Stimulated activated CD4-positive, alpha-beta T cell treated with anti-CD3 and anti-CD28 coated beads, Interleukin-4, amount 100 ng/mL, for 1 hour (primary cell): ENCODE data around the gene NUP50.

ENCODE experiments used
- DNase-seq: peaks from one replicate; pipeline ENCODE4 v3.0.0-alpha.2; 2020

The NUP50 gene

DNA sequence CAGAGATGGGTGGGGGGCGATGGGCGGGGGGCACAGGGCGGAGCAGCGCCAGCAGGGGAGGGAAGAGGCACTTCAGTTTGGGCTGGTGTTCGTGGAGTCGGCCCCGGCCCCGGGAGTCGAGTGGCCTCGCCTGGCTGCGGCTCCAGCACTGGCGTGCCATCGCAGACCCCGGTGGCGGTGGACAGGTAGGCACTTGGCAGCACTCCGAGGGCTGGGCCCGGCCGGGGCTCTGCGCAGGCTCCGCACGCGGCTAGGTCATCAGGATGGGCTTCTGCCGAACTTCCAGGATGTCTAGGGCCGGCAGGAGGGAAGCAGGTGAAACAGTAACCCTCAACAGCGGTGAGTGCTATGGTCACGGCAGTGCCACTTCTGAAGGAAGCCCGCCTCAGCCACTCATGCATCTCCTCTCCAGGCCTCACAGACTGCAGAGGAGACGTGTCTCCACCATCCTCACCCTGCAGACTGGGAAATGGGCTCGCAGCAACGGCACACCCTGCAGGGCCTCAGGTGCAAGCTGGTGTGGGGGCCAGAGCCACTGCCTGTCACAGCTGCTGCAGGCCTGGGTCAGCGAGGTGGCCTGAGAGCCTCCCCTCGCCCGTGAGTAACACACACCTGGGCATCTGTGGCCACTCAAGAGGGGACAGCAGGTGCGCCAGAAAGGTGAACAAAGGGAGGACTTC is 33.3 kb downstream of the NUP50 start:
- DNase-seq: no peak

DNA sequence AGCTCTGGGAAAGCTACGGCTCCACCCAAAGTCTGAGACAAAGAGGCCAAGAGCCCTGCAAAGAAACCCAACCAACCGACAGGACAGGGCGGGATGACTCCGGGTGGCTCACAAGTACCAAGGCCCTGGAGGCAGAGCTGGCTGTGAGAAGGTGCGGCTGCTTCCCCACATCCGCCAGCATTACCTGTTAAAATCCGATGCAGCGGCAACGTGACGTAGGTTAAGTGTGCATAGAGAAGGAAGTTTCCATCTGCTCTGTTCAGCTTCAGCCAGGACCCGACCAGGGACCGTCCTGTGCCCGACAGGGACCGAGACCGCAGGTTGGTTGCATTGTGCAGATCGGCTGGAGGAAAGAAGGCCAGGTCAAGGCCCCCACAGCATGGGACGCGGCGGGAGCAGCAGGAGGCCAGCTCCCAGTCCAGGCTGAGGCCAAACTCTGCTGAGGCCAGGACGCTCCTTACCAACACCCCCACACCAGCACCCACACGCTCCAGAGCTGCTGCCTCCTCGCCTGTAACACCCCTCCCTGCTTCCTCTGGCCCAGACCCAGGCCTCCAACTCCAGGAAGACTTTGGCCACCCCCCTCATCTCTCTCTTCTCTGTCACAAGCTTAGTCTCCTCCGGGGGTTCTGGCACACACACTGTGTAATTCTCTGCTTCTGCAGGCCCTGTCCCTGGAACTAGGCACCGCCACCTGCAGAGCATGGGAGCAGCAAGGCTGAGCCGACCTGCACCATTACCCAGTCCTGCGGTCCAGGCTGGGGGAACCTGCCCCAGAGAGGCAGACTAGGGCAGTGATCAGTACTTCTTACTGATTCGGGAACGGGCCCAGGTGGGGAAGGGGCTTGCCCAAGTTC is 34.1 kb downstream of the NUP50 start:
- no peak for DNase-seq

DNA sequence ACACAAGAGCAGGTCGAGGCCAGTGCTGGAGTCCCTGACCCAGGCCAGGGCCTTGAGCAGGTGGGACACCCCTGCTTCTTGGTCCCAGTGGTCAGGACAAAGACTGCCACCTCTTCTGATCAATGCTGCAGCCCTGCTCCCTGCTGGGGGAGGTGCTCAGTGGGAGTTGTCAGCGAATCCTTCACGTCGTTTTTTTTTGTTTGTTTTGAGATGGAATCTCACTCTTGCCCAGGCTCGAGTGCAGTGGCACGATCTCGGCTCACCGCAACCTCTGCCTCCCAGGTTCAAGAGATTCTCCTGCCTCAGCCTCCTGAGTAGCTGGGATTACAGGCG is 34.7 kb downstream of the NUP50 start:
- no peak for DNase-seq

DNA sequence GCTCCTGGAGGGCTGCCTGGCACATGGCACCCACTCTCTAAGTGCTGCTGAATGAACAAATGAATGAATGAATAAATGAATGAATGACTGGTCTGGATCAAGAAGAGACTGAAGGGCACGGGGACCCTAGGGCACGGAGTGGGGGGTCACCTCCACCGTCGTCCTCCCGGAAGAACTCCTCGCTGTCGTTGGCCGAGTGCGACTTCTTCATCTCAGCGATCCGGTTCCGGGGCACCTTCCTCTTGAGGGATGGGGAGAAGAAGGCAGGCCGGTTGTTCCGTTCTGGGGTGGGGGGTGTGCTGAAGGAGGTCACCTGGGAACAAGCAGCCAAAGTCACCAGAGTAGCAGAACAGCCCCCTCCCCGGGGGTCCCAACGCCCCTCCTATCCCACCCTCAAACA is 36.0 kb downstream of the NUP50 start:
- DNase-seq: no peak

DNA sequence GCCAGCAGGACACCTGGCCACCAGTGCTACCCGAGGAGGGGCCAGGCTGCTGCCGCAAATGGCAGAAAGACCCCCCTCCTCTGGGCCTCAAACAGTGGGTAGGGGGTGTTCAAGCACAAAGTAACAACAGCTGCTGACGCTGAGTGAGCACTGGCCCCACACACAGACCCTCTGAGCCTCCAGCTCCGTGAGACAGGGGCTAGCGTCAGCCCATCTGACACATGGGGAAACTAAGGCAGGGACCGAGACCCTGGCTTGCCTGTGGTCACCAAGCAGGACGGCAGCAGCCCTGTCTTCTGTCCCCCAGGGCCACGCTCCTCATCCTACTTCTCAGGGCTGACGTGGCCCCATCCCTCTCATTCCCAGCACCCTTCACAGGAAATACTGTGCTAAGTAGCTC is 36.5 kb downstream of the NUP50 start:
- DNase-seq: no peak

DNA sequence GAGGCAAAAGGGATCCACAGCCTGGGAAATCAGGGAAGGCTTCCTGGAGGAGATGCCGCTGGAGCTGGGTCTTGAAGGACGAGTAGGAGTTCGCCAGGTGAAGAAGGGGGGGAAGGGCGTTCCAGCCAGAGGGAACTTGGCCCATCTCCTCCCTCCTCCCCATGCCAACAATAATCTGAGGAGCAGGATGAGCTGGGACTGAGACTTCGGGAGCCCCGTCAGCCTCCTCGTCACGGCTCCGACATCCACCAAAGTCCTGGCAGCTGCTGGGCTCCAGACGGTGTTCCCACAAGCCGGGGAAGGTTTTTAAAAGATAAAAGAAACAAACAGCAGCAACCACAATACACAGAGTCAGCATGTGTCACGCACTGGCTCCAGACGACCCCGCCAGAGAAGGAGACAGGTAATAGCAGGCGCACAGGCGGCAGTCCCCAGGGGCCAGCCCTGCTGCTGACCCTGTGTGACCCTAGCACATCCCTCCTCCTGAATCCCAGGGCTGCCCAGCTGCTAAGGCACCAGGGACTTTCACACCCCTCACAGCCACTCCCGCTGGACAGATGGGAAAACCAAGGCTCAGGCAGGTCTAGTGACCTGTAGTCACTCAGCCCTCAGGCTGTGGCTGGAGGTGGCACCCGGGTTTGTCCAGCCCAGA is 37.3 kb downstream of the NUP50 start:
- no peak for DNase-seq

DNA sequence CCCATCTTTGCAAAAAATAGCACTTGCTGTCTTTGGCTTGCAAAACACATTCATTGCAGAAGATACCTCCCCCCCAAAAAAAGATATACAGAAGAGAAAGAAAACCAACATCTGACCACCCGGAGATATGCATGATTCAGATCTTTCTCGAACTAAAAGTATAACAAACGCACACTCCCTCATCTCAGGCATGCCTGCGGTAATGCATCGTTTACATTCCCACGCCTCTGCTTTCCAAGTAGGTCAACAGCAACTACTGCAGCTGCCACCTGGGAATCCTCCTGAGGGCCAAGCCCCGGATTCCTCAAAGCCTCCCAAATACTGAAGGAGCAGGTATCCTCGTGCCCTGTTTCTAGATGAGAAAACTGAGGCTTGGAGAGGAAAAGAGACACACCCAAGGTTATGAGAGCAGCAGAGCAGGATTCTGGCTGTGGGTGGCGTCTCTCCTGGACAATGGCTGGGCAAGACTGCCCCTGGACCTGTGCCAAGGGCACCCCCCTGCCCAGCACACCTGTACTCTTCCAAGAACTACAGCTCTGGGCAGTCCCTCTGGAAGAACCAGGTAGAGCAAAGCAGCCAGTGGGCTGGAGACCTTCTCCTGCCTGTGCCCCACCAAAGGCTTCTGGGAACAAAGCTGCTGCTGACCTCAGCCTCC is 38.1 kb downstream of the NUP50 start:
- DNase-seq: no peak

DNA sequence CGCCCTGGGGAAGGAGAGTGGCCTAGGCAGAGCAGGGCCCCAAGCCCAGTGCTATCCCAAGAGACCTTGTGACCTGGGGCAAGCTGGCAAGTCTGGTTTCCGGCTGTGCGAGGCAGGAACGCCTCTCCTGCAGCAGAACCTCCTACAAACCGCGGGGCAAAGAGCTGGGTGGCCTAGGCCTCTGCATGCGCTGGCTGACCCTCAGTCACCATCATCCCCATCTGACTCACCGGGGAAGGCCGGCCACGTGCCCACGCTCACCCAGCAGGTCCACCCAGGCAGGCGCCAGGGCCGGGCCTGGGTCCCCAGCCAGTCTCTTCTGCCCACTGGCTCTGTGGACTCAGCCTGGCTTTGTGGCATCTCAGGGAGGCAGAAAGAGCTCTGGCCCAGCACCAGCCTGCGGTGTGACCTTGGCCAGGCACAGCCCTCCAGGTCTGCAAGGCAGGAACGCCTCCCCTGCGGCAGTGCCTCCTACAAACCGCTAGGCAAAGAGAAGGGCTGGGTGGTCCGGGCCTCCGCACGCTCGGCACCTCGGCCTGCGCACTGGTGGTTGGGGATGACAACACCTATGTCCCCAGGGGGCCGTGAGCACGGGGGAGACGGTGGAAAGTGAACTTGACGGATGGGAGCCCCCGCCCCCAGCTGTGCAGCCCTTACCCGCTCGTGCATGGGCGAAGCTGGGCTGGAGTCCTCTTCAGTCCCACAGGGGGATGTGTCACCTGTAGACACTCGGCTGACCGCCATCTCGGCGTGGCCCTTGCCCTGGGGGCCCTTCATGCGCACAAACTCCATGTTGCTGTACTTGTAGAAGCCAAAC is 38.8 kb downstream of the NUP50 start:
- DNase-seq: no peak

DNA sequence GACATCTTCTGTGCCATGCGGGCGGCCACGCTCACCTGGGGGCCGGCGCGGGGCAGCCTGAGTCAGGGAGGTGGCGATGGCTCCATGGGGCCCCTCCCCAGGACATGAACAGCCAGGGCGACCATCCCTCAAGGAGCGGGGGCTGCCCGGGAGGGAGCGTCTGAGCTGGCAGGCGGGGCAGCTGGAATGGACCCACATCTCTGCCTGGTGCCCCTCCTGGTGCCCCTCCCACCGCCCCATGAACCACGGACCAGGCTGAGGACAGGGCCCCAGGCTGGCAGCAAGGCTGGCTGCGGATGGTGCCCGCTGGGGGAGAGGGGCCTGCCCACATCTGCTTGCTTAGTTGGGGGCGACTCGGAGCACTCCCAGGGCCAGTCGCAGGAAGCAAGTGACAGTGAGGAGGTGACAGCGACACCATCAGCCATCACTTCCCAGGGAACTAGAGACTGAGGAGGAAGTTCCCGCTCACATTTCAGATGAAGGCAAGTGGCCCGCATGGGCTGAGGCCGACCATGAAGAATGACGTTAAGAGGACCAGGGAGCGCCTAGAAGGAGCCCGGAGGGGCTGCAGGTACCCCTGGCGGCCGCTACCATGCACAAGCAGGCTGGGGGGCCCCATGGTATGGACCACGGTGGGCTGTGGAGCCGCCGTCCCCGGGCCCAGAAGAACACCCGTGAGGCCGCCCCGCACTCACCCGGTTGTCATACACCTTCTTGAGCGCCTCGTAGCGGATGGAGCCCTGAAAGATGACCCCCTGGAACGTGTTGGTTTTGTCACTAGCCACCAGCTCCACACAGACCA is 39.6 kb downstream of the NUP50 start:
- DNase-seq: no peak

DNA sequence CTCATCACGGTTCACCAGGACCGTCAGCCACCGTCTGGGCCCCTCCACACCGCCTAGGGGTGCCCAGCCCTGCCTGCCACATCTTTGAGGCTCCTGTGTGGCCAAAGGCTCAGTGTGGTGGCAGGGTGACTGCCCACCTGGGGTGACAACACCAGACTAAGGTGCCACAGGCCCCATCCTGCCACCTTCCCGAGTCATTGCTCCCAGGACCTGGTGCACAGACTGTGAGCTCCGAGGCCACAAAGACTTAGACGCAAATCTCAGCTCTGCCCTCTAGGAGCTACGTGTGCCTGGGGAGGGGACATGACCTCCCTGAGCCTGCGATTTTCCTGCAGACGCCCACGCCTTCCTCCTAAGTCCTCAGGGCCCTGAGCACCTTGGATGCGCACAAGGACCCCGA is 40.5 kb downstream of the NUP50 start:
- no peak for DNase-seq

DNA sequence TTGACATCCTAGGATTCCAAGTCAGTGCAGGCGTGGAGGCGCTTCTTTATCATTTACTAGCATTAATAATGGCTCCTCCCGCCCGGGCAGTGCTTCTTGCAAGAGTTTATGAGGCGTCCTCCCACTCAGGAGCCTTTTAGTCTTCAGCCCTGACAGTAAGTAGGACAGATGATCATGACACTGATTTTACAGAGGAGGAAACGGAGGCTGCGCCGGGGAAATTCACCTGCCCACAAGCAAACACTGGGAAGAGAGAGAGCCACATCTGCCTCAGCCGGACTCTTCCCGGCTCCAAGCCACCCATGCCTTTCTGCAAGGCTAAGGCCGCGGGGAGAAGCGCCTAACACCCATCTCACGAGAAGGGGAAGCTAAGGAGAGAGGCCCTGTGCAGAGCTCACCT is 41.1 kb downstream of the NUP50 start:
- no peak for DNase-seq

DNA sequence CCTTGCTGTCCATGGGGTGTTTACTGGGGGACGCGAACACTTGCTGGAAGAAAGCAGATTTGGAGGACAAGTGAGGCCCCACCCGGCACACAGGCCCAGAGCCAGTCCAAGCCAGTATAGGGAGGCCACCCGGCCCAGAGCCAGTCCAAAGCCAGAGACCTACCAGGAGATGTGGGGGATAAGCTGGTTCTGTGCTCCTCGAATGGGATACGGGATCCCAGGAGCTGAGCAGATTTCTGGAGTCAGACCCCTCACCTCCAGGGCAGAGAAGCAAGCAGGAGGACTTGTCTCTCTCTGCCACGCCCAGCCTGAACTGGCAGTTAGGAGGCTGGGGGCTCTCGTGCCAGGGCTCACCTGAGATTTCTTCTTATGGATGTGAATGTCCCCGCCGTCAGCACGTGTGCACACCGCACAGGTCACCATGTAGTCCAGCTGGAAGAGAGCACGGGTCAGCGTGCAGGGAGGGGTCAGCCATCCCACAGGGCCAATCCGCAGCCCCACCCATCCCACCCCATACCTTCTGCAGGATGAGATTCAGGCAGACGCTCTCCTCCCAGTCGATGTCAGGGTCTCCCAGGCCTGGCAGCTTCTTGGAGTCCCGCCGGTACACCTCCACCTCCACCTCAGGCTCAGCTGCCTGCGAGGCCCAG is 41.7 kb downstream of the NUP50 start:
- DNase-seq: no peak

DNA sequence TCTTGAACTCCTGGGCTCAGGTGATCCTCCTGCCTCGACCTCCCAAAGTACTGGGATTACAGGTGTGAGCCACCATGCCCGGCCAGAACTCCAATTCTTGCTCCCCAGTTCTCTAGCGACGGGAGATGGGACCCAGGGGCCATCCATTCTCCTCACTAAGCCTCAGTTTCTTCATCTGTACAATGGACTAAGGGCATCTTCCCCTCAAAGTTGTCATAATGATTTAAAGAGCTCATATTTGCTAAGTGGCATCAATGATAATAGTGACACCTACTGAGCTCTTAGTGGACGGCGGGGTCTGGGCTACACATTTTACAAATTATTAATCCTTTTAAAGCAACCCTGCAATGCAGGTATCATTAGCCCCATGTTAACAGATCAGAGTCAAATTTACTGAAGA is 42.5 kb downstream of the NUP50 start:
- no peak for DNase-seq

DNA sequence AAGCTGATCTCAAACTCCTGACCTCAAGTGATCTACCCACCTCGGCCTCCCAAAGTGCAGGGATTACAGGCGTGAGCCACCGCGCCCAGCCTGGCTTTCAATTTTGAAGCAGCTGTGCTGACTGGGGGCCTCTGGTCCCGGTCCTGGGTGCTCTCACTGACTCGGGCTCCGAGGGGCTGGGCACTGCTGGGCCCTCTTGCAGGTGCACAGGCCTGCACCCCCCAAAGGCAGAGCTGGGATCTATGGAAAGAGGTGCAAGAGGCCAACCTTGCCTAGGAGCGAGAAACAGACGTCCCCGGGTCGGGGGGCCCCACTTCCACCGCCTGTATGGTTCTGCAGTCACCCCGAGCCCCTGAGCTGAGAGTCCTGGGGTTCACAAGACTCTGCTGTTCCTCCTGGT is 43.8 kb downstream of the NUP50 start:
- no peak for DNase-seq

DNA sequence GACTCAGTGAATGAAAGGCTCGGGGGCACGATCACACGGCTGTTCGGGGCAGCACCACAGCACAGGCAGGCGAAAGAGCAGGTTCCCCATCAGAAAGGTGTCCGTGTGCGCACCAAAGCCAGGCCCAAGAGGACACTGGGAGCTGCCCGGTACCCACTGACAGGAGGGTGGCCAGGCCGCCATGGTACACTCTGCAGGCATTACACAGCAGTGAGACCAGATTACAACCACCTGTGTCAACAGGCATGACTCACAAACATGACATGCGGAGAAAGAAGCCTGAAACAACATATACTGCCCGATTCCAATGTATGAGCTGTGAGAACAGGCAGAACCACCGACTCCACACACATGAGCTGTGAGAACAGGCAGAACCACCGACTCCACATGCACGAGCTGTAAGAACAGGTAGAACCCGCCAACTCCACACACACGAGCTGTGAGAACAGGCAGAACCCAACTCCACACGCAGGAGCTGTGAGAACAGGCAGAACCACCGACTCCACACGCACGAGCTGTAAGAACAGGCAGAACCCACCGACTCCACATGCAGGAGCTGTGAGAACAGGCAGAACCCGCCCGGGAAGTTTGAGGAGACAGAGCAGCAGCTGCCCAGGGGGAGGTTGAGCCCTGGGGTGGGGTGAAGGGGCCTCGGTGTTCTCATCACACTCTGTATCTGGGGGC is 44.4 kb downstream of the NUP50 start:
- no peak for DNase-seq

DNA sequence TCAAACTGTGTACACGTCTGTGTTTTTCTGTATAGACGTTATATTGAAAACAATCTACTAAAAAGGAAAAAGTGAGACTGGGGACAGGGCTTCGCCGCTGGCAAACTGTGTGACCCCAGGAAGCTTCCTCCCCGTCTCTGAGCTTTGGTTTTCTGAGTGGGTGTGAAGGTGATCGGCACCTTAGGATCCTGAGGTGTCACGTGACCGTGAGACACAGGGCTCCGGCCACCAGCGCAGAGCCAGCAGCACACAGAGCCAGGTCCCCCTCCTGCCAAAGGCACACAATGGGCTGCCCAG is 44.9 kb downstream of the NUP50 start:
- DNase-seq: no peak

DNA sequence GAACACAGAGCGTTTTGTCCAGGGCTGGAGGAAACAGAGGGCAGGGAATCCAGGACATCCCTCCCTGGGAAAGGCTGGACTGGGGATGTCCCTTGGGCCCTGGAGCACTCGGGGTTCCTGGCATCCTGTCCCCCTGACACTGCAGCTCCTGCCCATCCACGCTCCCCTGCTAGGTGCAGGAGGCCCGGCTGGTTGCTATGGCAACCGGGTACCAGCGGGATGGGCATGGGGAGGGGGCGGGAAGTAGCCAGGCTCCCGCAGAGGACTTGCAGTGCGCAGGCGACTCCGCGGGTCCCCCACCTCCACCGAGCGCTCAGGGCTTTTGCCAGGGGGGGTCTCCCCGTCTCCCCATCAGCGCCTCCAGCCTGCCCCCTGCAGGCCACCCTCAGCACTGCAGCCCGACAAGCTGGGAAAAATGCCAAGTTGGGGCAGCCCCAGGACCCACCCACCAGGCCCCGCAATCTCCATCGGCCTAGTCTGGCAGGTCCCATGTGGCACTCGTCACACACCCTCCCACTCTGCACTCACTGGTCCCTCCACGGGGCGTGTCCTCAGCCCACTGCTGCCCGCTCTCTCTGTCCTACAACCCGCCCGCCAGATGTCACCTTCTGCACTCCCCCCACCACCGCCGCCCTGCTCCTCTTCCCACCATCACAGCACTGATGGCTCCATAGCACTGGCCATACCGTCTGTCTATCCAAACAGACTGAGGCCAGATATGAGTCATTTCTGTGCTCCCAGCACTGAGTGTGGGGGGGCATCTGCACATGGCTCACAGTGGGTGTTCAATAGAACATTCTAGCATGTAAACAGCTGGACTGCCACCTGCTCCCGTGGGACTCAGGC is 45.5 kb downstream of the NUP50 start:
- peak; percentile 23 for DNase-seq

DNA sequence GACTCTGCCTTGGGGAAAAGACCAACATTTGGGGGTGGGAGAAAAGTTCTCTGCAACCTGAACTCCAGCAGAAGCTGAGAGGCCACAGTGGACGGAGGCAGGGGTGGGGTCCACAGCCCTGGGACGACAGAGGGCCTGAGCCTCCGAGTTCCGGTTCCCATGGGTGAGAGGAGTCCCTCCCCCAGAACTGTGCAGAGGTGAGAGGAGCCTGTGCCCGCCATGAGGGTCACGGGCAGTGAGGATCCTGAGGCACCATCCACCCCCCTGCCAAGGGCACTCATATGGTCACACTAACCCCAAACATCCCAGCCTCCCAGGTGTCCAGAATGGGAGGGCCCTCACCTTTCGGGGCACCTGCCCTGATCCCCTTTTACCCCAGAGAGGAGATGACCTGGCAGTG is 46.4 kb downstream of the NUP50 start:
- DNase-seq: no peak

DNA sequence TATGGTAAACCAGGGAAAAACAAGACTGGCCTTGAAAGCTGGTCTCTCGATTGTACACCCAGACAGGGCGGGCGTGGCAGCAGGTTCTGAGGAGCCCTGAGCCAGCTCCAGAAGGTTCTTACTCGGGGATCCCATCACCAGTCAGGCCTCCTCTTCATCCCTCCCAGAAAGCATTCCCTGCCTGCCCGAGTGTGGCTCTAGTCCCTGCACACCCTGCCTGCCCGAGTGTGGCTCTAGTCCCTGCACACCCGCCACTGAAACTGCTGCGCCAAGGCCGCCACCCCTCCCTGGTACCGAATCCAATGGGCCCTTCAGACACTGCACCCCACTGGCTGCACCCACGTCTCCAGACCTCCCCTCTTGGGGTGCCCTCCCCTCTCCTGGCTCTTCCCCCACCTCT is 46.9 kb downstream of the NUP50 start:
- DNase-seq: no peak

DNA sequence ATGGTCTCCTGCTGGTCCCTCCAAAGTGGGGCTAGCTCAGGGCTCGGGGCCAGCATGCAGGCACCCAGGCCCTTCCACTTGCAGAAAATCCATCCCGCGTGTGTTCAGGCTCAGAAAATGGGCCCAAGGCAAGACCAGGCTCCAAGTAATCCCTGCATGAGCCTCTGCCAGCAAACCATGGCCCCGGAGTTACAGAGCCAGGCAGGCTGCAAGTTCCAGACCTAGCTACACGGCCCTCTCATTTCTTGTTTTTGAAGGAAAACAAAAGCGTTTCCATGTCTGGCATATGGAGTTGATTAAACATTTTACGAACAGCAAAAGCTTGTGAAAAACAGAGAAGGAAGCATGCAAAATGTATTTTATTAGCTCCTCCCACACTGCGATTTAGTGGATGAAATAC is 47.3 kb downstream of the NUP50 start:
- DNase-seq: no peak
